HG02678 (cell line): ENCODE measurements around the gene TSLP.

ENCODE experiments used
- ATAC-seq: cut with Tn5 transposase; IDR thresholded peaks from one replicate; pipeline ENCODE4 v1.9.1; 2021; ENCODE audit warnings: mild to moderate bottlenecking, moderate library complexity; ENCODE audit not compliant: unreplicated experiment

Gene TSLP

GRCh38 chr5:111071413-111071812 lies at the start of gene TSLP:
Gene TSLP (plus strand): TSS chr5:111071713. CDS start chr5:111071891, 178 bp downstream.
- no peak for ATAC-seq

GRCh38 chr5:111022301-111022700 lies 49.2 kb upstream of the TSLP start:
- ATAC-seq, result no peak

GRCh38 chr5:111028865-111029264 lies 42.6 kb upstream of the TSLP start:
- ATAC-seq, result no peak

GRCh38 chr5:111043712-111044506 lies 27.6 kb upstream of the TSLP start:
- no peak for ATAC-seq

- no peak for ATAC-seq
These were observed 13.4 kb upstream of the TSLP start for GRCh38 chr5:111058064-111058463.

GRCh38 chr5:111060169-111060568 lies 11.3 kb upstream of the TSLP start:
- no peak for ATAC-seq

- ATAC-seq, result no peak
These were observed 9.9 kb upstream of the TSLP start for GRCh38 chr5:111061618-111062017.

GRCh38 chr5:111063709-111064322 lies 7.7 kb upstream of the TSLP start:
- ATAC-seq, result no peak

GRCh38 chr5:111066261-111066938 lies 5.1 kb upstream of the TSLP start:
- no peak for ATAC-seq

GRCh38 chr5:111068213-111068612 lies 3.3 kb upstream of the TSLP start:
- no peak for ATAC-seq

- no peak for ATAC-seq
These were observed 1.7 kb upstream of the TSLP start for GRCh38 chr5:111069839-111070238.

GRCh38 chr5:111070272-111071134 lies 1.0 kb upstream of the TSLP start:
- ATAC-seq, result no peak

GRCh38 chr5:111072949-111073682 lies 1.6 kb downstream of the TSLP start:
- peak; percentile 84 for ATAC-seq

- ATAC-seq, result no peak
These were observed 2.7 kb downstream of the TSLP start for GRCh38 chr5:111074244-111074643.

GRCh38 chr5:111075520-111075919 lies 4.0 kb downstream of the TSLP start:
- no peak for ATAC-seq

- no peak for ATAC-seq
These were observed 4.6 kb downstream of the TSLP start for GRCh38 chr5:111076091-111076490.

GRCh38 chr5:111077678-111078077 lies 6.2 kb downstream of the TSLP start:
- no peak for ATAC-seq

GRCh38 chr5:111079846-111080245 lies 8.3 kb downstream of the TSLP start:
- no peak for ATAC-seq

- ATAC-seq, result no peak
These were observed 11.8 kb downstream of the TSLP start for GRCh38 chr5:111083323-111083722.
